AG04449 (cell line): ENCODE data around the gene RPL26.

Experiments used
- CTCF ChIA-PET: fragments of 350-600 bp; formaldehyde crosslinking; extraction: SDS; loops from one replicate; lab custom pipeline; 2021; ENCODE audit warnings: antibody characterized with exemption; lab: Yijun Ruan, JAX
- POLR2A ChIA-PET: fragments of 400-600, 350-600 bp; formaldehyde crosslinking; extraction: SDS; loops from one replicate; lab custom pipeline; 2020; ENCODE audit warnings: antibody characterized with exemption, inconsistent platforms; lab: Yijun Ruan, JAX
- DNase-seq: peaks from one replicate; pipeline ENCODE4 v3.0.0-alpha.2; 2010; ENCODE audit warnings: low read depth, low spot score
- H3K4me3 ChIP-seq: 2 replicates; pipeline ENCODE4 v1.5.1; 2011; ENCODE audit warnings: low read depth, mild to moderate bottlenecking, control low read depth, low read length
- CTCF ChIP-seq: IDR thresholded peaks from one replicate; pipeline ENCODE4 v1.5.1; 2011; ENCODE audit warnings: mild to moderate bottlenecking, moderate library complexity, low read length, control low read depth, inconsistent platforms; ENCODE audit not compliant: insufficient read depth; ENCODE audit errors: missing control alignments

RPL26 gene

GRCh38 chr17:8345951-8346665, 36.9 kb downstream of the RPL26 start:
- no peak overlapping the region for H3K4me3 ChIP-seq
- ChIA-PET CTCF (interaction anchor here (0.8 to 1.2 kb wide), 2 partner anchors 11 to 36 kb away, joined by 3 read pairs; no protein-coding TSS in a partner anchor), POLR2A (no interaction called here)
- TF ChIP-seq CTCF = no peak
- no peak for DNase-seq

GRCh38 chr17:8345052-8345690, 37.8 kb downstream of the RPL26 start:
- no peak for DNase-seq
- H3K4me3 ChIP-seq = no peak overlapping the region
- no peak for TF ChIP-seq CTCF
- POLR2A ChIA-PET = no interaction called here
- CTCF ChIA-PET = interaction anchor here (1.9 kb wide), 1 partner anchor 44 kb away, joined by 6 read pairs; no protein-coding TSS in a partner anchor

- no peak for TF ChIP-seq CTCF
- no peak for DNase-seq
- POLR2A ChIA-PET = no interaction called here
- CTCF ChIA-PET = interaction anchor here (0.9 kb wide), 1 partner anchor 35 kb away, joined by 3 read pairs; no protein-coding TSS in a partner anchor
- no peak overlapping the region for H3K4me3 ChIP-seq
These were observed 41.5 kb downstream of the RPL26 start for GRCh38 chr17:8341456-8341855.

- ChIA-PET CTCF (no interaction called here), POLR2A (no interaction called here)
- H3K4me3 ChIP-seq = no peak within 1 kb of the TSS
- DNase-seq = no peak
- no peak for TF ChIP-seq CTCF
These were observed 43.5 kb downstream of the RPL26 start, which contains the start of gene ODF4 for GRCh38 chr17:8339540-8339939. ODF4 (plus strand) TSS chr17:8339840; CDS start chr17:8340052, 212 bp downstream.

- ChIA-PET POLR2A (no interaction called here), CTCF (interaction anchor here (1.0 to 2.7 kb wide), 6 partner anchors 9 to 245 kb away, joined by 3 to 10 read pairs (median 4); partner anchors contain the start of gene KRABD2)
- no peak for TF ChIP-seq CTCF
- no peak overlapping the region for H3K4me3 ChIP-seq
- no peak for DNase-seq
These were observed 44.2 kb downstream of the RPL26 start for GRCh38 chr17:8338753-8339140.
